Suprapubic skin (tissue), 3 donors: ENCODE data around the gene B3GALT5.

ENCODE experiments used
- CTCF ChIP-seq, 2 donors: fragments of 200-600 bp in 1 of 2; fragments of 450-650 bp in 1 of 2; sonication (generic) in 1 of 2; IDR thresholded peaks; one replicate each; pipeline ENCODE4 v1.5.1; 2016 to 2019; ENCODE audit warnings: antibody characterized with exemption in 2 of 2, mild to moderate bottlenecking in 1 of 2, moderate library complexity in 1 of 2
- EP300 ChIP-seq: sonication (generic); formaldehyde crosslinking; IDR thresholded peaks from one replicate; pipeline ENCODE4 v1.6.1; 2017; ENCODE audit warnings: antibody characterized with exemption
- POLR2A ChIP-seq, 2 donors: fragments of 450-650 bp; IDR thresholded peaks; one replicate each; pipeline ENCODE4 v1.6.1; 2017; ENCODE audit warnings: antibody characterized with exemption in 2 of 2, mild to moderate bottlenecking in 2 of 2, moderate library complexity in 2 of 2

- TF ChIP-seq CTCF (IDR thresholded peaks at IDR 0.05), result no peak
- no peak for TF ChIP-seq POLR2A (IDR thresholded peaks at IDR 0.05)
- TF ChIP-seq EP300, result no peak
Observed at GRCh38 chr21:39655589-39655988, 42.8 kb downstream of the B3GALT5 start.
